Nucleus accumbens (tissue), 56 donors: ENCODE measurements around the gene CDIPT.
"Not testable (repeated sequence)": the region's sequence is repeated elsewhere in the genome, so short reads cannot be mapped to it uniquely, and the experiment has no call there.

ENCODE experiments used
- DNase-seq, 56 donors: peaks; one replicate each; lab custom pipeline; 2025; lab: John Stamatoyannopoulos, UW

Gene CDIPT

DNA sequence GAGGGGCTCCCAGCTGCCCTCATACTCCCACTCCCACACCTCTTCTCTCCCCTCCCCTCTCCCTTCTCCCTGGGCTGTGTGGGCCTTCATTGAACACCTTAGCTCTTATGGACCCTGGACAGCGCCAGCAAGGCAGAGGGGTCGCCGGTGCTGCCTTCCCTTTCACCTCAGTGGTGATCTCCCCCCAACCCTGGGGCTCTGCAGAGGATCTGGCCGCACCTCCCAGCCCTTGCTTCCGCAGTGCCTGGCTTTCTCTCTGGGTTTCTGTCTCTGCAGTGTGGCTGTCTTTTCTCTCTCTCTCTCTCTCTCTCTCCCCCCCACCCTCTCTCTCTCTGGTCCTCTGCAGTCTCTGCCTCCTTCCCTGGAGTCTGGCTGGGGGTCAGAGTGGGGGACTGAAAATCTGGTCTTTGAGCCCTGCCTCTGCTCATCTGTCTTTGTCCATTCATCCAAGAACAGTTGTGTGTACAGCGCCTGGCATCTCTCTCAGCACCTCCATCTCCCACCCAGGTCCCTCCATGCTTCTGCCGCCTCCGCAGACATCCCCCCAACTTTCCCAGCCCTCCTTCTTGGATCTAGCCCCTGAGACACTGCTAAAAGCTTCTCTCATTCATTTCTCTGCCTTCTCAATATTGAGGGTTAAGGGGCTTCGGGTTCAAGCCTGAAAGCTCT is 35.2 kb upstream of the CDIPT start:
- no peak for DNase-seq

DNA sequence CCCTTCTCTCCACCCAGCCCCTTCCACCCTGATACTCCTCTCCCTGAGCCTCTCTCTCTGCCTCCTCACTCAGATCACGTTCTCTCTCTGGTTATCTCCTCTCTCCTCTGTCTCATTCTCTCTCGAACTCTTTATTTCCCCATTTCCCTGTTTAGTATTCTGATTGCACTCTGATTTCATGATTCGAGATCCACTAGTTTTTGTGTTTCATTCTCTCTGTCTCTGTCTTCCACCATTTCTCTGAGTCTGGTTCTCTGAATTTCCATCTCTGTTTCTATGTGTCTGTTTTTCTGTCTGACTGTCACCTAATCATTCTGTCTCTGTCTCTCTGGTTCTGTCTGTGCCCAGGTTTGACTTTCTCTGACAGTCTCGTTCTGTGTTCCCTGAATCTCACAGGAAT is 34.3 kb upstream of the CDIPT start:
- no peak for DNase-seq

DNA sequence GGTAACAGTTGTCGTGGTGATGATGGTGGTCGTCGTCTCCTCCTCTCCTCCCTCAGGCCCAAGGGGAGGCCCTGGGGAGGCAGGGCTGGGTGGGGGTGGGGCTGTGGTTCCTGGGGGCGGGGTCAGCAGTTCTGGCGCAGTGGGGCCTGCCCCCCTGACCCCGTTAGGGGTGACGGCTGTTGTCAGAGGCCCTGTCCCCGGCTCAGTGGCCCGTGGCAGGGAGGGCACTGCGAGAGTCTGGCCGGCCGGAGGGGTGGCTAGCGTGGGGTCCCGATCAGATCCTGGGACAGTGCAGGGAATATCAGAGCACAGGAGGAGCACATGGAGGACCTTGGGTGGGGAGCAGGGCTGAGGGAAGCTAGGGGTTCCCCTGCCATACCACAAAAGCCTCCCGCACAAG is 33.8 kb upstream of the CDIPT start:
- DNase-seq: no peak

DNA sequence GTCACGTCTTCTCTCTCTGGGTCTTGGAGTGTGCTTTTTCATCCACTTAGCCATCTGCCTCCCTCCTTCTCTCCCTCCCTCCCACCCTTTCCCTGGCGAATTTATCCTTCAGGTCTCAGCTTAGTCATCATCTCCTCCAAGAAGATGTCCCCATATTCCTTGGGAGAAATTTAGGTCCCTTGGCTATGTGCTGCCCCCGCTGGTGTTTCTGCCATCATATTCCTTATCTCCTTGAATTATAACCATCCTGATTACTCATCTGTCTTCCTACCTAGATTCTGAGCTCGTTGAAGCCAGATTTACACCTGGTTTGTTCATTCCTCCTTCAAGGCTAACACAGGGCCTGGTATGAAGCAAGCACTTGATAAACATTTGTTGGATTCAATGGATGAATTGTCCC is 31.3 kb upstream of the CDIPT start:
- no peak for DNase-seq

DNA sequence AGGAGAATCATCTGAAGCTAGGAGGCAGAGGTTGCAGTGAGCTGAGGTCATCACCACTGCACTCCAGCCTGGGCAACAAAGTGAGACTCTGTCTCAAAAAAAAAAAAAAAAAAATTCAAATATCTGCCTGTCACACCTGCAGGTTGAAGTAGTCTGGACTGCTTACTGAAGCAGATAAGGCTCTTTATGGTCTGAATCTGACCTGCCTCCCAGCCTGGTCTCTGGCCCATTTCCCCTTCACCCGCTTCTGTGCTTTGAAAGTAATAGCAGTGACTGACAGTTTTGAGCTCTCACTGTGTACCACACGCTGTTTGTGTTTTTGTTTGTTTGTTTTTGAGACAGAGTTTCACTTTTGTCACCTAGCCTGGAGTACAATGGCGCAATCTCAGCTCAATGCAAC is 30.5 kb upstream of the CDIPT start:
- DNase-seq: no peak

DNA sequence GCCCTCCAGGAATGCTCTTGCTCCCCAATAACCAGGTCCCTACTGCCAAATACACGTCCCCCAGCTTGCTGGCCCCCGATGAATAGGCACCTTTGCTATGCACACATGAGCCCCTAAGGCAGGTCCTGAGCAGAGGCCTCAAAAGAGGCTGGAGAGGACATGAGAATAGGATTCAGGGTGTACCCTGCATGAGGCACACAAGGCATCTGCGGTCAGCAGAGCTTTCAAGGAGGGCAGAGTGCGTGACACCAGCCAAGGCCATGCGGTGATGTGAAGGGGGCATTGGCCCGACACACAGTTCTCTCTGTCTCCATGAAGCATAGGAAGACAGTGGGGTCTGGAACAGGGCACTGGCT is 29.4 kb upstream of the CDIPT start:
- no peak for DNase-seq

DNA sequence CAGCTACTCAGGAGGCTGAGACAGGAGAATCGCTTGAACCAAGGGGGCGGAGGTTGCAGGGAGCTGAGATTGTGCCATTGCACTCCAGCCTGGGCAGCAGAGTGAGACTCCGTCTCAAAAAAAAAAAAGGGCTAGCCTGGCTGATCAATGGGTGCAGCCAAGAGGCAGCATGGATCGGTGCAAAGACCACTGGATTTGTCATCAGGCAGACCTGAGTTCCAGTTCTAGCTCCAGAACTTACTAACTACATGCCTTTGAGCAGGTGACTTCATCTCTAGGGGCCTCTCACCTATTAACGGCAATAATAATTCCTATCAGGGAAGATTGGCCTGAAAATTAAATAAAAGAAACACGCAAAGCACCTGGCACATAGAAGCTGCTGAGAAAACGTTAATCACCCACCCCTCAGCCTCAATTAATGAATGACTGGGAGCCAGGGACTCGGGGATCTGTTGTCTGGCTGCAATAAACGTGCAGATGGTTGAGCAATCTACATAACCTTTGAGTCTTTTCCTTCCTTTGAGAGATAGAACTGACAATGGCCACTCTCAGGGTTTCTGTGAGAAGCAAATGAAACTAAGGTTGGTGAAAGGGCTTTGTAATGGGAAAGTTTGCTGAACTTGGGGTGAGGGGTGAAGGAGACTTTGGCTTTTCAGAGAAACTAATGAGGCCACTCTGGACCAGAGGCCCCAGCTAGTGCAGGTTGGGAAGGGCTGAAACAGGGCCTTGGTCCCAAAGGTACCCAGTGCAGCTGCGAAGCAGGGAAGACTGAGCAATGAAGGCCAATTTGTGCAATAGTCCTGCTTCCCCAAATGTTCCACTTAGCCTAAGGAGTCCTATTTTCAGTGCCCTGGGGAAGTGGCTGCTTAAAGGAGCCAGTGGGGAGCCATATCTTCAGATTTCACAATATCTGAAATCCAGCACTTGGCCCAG is 28.8 kb upstream of the CDIPT start:
- no peak for DNase-seq

DNA sequence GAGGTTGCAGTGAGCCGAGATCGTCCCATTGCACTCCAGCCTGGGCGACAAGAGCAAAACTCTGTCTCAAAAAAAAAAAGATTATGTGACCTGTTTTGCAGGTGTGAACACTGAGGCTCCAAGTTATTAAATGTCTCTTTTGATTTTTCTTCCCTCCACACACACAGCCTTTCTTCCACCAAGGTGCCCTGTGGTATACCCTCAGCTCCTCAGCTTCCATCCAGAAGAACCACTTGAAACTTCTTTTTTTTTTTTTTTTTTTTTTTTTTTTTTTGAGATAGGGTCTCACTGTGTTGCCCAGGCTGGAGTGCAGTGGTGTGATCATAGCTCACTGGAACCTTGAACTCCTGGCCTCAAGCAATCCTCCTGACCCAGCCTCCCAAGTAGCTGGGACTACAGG is 26.3 kb upstream of the CDIPT start:
- not testable (repeated sequence) for DNase-seq

DNA sequence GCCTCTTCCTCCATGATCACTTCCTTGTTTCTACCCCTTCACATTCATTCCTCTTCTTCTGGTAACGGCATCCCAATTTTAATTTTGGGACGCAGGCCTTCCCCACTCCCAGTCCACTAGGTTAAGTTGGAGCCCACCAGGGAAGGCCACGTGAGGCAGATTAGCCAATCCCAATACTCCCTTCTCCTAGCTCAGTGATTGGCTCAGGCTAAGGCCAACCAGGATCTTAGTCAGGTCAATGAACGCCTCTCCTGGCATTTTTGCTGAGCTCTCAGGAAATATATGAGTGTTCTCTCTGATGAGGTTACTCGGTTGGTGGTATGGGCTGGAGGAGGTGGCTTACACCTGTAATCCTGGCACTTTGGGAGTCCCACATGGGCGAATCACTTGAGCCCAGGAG is 21.0 kb upstream of the CDIPT start:
- no peak for DNase-seq

DNA sequence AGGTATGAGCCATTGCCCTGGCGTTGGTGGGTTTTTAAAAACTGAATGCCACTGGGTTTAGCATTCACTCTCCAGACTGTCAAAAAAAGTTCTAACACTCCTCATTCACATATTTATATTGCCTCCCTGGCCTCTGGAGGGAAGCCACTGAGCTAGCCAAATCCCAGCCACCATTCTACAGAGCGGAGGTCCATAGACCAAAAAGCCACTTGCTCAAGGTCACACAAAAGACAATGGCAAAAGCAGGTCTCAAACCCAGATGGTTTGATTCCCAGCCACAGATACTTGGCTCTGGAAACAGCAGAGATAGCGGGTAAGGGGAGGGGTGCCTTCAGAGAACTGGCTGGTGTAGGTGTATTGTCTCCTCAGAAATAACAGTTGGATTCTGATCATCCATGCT is 18.0 kb upstream of the CDIPT start:
- no peak for DNase-seq

DNA sequence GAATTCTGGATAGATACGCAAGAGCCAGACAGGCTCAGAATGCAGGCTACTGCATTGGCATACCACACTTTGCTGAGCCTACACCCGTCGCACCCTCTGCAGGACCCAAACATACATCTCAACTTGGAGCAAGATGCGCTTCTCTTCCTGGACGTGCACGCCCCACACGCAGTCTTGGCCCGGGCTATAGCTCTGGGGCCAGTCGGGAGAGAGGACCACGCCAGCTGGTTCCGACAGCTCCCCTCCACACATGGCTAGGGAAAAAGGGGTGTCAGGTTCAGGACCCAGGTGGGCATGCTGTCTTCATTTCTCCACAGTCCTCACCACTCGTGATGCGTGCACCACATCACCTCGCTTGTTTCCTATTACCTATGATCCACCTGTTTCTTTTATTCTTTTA is 15.1 kb upstream of the CDIPT start:
- no peak for DNase-seq

DNA sequence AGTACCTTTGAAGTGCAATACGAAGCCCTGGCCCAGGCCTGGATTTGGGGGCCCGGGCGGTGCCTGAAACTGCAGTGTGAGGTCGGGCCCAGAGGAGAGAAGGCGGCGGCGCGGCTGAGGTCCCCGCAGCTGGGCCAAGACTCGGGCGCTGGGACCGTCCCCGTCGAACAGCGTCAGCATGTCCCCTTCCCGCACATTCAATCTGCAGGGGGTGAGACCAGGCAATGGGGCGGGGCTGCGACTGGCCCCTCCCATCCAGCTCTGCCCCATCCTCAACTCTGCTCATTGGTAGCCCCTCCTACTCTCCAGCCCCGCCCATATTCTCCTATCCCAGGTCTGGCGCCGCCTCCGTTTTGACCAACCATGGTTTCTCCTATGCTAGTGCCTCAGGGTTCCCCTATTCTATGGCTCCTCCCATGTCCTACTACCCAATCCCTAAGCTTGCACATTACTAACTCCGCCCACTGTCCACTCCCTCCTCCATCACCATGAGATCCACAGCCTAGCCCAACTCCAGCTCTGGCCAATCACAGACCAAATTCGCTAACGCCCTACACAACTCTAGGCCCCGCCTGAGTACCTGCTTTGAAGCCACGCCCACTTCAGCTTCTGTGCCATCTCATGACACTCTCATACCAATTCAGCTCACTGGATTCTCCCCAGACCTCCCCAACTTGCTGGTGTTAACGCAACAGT is 14.4 kb upstream of the CDIPT start:
- DNase-seq: peak in 5 of 56 donors; percentile 21 to 42 (median 35)

DNA sequence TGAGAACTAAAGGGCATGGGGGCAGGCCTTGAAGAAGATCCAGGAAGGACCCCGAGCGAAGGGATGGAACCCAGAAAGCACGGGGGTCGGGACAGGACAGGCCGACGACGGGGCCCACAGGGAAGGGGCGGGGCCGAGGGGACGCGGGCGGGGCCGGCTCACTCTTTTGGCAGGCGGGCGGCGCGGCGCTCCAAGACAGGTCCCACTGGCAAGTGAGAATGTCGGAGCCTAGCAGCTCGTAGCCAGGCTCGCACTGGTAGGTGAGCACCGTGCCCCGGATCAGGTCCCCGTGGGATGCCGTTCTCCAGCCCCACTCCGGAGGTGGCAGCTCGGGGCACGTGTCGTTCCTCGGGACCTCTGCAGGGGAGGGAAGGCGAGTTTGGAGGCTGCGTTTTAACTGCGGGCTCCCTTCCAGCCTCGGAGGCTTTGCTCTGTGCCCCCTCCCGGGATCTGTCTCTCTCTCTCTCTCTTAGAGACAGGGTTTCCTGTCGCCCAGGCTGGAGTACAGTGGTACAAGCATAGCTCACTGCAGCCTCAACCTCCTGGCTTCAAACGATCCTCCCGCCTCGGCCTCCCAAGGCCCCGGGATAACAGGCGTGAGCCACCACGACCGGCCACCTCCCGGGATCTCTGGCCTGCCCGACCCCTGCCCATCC is 13.7 kb upstream of the CDIPT start:
- DNase-seq: no peak

DNA sequence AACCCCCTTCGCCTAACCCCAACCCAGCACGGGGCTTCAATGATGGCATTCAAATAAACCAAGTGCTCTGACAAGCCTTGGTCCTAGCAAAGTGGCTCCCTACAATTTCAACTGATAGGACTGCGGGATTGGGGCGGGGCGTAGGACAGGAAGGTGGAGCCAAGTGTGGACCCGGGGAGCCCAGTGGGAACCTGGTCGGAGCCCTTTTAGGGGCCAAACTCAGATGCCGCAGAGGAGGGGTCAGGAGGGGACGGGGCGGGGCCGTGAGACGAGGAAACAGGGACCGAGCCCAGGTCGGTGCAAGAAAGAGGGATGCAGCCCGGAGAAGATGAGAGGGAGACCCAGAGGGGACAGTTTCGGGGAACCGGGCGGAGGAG is 13.2 kb upstream of the CDIPT start:
- DNase-seq: no peak

DNA sequence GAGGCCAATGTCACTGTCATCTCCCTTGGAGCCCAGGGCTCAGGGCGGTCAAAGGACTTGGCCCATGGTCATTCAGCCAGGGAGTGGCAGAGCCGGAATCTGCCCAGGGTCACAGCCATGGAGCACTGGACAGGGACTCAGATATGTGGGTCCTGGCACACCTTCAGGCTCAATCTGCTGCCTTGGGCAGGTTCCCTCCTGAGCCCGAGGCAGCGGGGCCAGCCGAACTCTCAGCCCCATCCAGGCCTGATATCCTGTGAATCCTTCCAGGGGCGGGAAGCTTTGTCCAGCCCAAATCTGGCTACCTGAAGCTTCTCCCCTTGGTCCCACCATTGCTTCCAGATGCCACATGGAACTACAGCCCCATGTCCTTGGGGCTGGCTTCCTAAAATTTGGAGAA is 12.2 kb upstream of the CDIPT start:
- no peak for DNase-seq

DNA sequence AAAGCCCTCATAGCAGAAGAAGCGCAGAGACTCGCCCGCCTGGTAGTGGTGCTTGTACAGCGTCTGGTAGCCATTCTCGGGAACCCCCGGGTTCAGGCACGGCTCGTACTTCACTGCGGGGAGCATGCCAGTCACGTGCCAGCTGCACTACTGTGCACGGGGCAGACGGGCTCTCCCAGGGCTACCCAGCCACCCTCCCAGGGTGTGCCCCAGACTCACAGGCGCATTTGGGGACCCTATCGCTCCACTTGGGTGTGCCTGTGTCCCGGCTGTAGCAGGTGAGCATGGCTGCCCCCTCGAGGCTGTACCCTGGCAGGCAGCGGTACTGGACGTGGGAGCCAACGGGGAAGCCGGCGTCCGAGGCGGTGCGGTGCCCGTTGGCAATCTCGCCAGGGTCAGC is 10.3 kb upstream of the CDIPT start:
- no peak for DNase-seq

DNA sequence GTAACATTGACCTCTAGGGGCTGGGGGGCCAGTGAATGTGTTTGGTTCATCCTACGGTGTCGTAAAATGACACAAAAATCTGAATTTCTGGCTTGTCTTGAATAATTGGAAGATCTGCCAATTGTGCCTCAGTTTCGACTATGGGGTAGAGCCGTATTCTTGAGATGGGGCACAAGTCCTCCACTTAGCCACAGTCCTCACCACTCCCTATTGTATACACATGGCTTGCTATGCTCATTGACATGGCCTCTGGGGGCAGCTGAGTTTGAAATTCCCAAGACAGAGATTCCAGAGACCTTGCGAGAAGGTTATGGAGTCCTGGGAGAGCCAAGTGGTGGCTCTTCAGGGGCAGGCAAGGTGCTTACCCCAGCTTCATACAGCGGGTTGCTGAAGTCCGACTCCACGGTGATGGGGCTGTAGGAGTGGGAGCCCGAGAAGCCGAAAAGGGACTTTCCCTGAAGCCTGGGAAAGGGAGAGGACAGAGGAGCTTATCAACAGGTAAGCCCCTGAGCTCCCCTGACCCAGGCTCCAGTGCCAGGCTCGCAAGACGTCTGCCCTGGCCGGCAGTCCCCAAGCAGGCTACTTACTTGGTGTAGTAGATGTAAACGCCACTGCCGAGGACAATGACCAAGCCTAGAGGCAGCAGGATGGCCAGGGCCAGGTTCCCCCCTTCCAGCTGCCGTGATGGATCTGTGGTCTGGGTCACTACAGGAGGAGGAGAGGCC is 9.0 kb upstream of the CDIPT start:
- DNase-seq: no peak

DNA sequence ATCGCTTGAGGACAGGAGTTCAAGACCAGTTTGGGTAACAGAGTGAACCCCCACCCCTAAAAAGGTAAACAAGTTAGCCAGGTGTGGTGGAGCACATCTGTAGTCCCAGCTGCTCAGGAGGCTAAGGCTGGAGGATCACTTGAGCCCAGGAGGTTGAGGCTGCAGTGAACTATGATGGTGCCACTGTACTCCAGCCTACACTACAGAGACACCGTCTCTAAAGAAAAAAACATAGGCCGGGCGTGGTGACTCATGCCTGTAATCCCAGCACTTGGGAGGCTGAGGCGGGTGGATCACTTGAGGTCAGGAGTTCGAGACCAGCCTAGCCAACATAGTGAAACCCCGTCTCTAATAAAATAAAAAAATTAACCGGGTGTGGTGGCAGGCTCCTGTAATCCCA is 6.0 kb upstream of the CDIPT start:
- DNase-seq: not testable (repeated sequence)

DNA sequence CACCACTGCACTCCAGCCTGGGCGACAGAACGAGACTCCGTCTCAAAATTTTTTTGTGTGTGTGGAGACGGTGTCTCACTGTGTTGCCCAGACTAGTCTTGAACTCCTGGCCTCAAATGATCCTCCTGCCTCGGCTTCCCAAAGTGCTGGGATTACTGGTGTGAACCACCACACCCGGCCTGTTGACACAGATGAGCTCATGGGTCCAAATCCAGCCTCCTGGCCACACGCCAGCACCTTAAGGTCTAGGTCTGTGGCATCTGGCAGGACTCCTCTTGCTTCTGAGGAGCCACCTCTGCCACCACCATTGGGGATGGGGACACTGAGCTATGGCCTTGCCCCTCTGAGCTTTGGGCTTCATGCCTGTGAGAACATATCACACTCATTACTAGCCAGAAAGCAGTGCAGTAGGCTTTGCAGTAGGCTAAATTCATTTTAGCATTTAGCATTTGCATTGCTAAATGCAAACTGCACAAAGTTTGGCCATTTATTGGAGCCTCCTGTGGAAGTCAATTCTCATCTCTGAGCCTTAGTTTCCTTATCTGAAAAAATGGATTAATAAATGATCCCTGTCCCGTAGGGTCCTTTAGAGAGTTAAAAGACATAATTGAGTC is 5.5 kb upstream of the CDIPT start:
- no peak for DNase-seq

DNA sequence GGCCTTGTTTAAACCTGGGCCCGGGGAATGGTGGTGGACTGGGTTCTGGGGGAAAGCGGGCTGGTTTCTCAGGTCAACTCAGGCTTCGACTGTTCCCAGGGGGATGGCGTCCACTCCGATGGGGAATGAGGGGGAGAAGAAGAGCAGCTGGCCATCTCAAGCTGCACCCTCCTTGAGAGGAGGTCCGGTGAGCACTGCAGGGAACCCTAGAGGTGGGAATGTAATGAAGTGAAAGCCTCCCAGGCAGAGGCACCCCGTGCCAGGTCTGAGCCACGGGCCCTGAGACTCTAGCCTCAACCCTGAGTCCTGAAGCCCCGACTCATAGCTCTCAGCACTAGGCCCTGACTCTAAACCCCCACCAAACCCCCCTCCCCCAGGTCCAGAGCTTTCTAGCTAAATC is 1.2 kb upstream of the CDIPT start:
- no peak for DNase-seq
